Left forelimb (tissue), 1 donor: ENCODE data around the gene TRABD2B.

Experiments
- DNase-seq: peaks from one replicate; pipeline ENCODE4 v3.0.0-alpha.2; 2018; ENCODE audit warnings: low spot score

The TRABD2B gene

DNA sequence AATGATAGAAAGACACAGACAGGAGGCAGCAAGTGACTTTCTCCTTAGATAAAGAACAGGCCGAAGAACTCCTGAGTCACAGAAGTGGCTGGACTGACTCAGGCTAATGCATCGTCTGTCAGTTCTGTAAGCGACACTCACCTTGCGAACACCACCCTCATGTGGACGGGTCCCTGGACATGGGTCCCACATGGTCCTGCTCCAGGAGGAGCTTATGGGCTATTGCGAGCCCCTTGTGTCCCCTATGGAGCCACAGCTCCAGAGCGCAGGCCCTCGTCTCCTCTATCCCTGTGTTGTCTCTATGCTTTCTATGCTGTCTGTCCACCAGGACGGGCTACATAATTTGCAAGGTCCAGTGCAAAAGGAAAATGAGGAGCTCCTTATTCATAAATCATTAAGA lies 85.8 kb downstream of the TRABD2B start:
- DNase-seq = no peak

DNA sequence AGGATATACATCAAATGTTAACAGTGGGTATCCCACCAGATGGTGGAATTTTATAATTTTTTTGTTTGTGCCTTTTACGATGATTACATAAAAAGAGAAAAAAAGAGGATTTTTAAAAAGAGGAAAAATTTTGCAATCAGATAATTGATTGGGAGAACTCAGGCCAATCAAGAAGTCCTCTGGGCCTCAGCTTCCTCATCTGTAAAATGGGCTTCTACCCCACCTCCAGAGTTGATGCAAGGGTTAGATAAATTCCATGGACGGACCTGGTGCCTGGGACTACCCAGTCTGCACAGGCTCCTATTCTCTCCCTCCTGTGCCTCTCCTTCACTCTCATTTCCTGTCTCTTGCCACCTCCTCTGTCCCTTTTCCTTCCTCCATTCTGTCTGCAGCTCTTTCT lies 88.9 kb downstream of the TRABD2B start:
- no peak for DNase-seq

DNA sequence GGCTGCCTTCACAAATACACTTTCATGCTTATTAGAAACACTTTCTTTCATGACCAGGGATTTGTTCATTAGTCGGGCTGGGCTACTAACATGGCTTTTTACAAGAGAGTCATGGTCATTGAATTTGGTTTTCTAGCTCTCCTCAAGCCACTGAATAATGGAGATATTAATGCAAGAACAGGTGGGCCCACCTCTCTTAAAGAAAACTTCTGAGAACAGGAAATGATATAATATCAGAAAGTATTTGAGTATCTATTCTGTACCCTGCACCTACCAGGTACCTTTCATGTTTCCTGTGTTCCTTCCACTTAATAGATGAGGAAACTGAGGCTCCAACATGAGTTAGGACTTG lies 90.0 kb downstream of the TRABD2B start:
- no peak for DNase-seq

DNA sequence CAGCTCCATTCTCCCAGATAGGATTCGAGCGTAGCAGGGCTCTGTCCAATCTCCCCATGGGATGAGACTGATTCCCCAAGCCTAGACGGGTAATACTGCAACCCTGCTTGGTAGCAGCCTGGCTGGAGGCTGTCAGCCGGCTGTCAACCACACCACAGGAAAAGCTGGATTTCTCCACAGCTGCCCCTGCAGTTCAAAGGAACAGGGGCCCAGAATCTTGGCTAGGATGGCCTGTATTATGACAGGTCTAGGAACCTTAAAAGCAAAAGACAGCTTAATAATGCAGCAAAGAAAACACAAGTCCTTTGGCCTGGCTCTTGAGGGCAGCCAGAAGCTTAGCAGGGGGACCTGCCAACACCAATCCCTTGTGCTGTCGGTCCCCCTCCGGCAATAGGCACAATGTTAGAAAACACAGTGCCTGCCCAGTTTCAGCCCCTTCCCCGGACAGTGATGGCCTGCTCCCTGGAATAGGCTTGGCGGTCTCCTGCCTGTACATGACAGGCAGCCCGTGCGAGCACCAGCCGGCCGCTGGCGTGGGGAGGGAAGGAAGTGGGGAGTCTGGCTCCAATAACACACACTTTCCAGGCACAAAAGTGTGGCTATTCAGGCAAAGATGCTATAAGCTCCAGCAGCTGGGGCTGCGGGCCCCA lies 90.5 kb downstream of the TRABD2B start:
- DNase-seq = no peak

DNA sequence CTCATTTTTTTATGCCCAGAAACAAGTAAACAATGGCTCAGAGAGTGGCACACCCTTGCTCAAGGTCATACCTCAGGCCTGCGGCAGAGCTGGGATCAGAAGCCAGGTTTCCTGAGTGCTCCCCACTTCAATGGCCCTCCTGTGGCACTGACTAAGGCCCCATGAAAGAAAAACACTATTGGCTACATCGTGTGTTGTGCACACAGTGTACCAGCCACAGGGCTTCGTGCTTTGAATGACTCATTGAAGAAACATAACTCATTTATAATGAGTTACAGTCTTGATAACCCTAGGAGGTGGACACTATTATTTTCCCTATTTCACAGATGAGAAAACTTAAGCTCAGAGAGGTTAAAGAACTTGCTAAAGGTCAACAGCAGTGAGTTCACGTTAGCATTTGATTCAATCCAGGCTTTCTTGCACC lies 91.2 kb downstream of the TRABD2B start:
- DNase-seq = no peak

DNA sequence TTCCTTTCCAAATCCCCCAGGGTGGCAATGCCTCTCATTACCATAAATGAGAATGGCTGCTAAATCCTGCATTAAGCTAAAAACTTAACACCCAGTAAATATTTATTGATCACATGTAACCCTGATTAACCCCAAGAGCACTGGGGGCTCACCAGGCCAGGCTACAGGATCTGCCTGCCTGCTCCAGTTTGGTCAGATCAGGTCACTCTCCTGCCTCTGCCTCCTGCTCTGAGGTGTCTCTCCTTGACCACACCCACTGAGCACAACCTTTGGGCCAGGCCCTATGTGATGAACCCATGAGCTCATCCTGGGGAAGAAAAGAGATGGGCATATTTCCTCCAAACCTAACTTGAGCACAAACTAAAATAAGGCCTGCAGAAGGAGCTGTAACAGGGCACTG lies 93.5 kb downstream of the TRABD2B start:
- no peak for DNase-seq

DNA sequence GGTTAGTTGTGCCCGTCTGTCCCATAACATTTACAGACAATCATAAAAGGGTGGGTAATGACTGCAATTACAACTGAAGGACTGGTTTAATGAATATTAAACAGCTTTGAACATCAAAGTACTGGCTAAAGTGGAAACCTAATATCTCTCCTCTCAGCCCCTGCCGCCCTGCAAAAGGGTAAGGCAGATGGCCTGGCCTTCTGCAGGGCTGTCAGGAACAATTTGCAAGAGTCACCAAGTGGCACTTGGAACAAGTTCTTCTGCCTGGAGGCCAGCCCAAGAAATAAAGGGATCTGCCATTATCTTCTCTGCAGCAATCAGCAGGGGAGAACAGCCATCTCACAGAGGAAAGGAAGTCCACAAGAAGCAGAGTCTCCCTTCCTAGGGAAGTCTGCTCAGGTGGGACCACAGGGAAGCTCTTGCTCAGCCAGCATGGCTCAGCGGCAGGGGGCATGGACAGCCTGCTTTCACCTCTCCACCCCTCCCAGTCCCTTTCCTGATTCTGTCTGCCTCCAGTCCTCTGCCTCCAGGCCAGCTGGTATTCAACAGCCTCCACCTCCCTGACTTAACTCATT lies 96.1 kb downstream of the TRABD2B start:
- DNase-seq = no peak

DNA sequence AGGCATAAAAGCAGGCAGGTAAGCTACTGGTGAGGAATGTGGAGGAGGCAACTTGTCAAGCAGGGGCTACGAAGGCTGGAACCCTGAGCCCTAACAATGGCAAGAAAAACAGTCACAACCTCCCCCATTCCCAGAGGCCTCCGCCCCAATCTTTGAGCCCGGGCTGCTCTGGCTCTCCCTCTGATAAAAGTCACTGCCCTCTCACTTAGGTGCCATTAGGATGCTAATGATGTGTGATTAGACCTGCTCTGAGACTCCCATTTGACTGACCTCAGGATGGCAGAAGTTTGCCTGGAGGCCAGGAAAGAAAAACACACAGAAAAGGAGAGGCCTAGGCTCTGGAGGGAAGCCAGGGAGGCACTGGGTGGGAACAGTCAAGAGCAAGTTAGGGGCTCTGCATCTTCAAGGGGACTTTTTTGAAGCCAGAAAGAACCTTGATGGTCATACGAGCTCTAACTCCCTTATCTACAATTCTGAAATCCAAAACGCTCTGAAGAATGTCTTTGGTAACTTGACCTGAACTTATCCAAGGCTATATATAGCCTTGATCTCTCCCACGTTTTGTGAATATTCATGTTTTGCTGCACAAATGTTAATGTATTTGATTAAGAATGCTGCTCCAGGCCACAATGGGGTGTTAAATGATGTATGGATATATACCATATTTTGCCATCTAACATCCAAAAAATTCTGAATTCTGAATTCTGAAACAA lies 98.9 kb downstream of the TRABD2B start:
- no peak for DNase-seq

DNA sequence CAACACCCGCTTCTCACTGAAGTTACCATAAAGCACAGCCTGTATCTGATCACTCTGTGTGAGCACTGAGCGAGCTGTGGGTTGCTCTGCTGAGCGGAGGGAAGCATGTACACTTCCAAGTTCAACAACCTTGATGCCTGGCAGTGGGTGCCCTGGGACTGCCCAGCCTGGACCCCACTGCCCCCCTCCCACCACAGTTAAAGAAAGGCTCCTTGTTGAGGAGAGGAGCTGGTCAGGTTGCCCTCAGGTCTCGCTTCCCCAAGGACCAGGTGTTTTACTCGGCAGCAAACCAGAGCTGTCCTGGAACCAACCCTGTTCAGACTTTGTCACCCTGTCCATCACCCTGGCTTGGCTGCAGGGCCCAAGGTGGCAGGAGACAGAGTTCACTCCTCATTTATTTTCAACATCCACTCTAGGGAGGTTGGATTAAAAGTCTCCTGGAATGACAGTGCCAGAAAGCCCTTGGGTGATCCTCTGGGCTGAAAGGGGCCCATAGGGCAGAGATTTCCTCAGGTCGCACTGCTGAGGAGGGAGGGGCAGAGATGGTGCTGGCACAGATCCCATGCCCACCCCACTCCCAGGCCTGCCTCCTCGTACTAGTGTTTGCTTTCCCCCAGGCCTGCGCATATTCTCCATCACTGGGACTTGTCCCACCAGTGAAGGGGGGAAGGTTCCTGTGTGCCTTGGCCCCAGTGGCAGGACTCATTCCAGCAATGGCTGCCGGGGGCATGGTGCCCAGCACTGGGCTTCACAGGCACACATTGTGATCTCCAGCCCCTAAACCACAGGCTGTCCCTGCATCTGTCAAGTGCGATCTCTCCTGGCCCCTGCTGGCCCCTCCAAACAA lies 101.7 kb downstream of the TRABD2B start:
- no peak for DNase-seq

DNA sequence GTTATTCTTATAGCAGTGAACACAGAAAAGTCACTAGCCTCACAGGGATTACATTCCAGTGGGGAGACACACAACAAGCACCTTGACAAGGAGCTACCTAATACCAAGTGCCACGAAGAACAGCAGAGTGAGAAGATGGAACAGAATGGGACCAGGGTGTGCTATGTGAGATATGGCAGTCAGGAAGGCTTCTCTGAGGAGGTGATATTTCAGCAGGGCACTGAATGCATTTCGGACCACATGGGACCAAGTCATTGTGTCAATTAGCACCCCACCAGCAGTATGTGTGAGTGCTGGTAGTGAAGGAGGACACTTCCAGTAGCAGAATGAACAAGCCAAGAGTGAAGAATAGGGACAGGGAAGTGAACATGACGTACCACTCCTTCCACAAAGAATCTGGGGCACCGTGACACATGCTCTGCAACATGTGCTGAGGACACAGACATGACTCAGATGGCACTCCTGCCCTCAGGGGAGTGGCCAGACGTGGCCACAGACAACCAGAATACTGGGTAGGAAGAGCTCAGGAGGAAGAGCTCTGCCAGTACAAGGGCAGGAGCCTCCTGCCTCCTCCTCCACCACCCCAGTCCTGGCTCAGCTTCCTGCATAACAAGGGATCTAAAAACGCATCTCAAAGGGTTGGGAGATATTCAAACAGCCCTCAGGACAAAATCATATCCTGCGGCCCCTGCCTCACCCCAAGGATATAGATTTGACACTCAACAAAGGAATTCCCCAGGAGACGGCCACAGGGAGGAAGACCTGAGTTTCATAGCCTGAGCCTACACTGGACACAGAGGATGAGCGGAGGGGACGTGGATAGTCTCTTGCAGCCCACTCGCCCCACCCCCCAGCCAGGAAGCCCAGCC lies 102.5 kb downstream of the TRABD2B start:
- no peak for DNase-seq

DNA sequence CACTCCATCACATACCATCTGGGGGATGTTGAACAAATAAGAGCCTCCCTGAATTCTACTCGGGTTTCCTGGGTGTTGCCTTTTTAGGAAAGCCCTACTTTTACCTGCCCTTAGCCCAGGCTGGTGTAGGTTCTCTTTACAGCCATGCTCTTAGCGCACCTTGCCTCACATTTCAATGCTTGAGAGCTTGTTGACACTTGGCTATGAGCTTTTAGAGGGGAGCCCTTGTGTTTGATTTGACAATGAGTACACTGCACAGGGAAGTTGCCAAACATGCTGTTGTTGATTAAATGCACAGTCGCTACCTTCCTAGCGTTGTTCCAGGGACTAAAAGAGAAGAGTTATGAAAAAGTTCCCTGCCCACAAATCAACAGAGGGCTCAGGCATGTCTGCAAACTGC lies 103.8 kb downstream of the TRABD2B start:
- no peak for DNase-seq

DNA sequence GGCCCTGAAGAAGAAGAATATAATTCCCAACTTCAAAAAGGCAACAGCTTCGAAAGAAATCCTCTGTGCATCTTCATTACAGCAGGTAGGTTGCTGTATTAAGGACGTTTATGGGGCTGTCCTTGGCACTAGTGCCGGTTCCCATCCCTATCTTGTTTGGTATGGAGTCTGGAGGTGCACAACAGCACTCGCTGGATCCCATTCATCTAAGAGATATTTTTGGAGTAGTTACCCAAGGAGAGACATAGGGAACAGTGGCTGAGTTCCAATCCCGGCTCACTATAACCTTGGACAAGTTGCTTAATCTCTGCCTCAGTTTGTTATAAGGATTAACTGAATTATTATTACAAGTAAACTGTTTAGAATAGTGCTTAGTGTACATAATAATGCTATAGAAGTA lies 106.4 kb downstream of the TRABD2B start:
- DNase-seq = no peak

DNA sequence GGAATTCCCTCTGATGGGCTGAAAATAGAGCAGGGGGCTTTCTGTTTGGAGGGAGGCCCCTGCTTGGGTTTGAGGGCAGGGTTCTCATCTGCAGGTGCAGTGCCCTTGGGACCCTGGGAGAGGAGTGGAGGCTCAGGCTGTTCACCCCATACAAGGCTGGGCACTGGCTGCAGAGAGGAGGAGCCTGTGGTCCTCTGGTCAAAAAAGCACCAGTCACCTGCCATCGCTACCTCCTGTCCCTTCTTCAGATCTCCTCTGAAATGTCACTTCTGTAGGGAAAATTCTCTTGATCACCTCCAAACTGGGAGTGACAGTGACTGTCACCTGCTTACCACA lies 108.9 kb downstream of the TRABD2B start:
- DNase-seq = no peak

DNA sequence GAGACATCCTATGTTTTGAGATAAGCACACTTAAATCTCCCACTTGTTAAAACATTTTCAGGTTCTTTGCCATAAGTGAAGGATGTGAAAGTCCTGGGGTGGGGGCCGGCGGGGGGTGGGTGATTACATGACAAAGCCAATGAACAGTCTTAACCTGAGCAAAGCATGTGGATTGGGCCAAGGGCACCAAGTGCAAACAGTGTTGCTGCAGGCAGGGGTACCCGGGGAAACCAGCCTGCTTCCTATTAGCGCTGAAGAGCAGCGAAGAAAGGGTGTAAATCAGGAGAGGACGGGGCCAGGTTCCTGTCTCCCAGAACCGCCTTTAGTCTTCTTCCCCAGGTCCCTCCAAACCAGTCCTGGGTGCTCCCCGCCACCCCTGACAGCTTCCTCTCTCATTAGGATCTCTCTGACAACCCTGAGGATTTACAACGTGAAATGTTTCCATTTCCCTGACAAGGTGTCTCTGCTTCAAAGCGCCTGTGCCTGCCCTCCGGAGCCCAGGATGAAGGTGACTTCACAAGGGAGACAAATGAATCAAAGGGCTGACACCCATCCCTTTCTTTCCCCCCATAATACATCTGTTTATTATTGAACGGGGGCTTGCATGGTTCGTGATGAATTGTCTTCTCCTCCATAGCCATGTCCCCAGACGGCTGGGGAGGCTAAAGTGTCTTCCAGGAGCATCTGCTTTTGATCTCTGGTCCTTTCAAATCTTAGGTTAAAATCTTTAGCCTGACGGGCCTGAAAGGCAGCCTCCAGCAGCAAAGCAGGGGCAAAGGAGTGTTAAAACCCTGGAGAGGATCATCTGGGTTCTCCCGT lies 109.5 kb downstream of the TRABD2B start:
- DNase-seq = no peak

DNA sequence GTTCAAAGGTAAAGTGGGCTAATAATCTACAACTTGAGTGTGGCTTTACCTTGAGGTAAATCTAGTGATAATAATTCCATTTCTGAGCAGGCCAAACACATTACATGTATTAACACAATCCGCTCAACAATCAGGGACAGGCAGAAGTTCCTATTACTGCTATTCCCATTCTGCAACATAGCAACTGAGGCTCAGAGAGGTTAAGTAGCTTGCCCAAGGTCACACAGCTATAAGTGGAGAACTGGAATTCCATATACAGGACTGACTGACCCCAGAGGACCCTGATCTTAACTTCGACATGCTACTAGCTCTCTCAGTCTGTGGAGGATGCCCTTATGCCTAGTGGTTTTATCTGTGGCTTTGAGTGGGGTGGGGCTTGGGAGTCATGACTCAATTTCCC lies 110.1 kb downstream of the TRABD2B start:
- DNase-seq = no peak

DNA sequence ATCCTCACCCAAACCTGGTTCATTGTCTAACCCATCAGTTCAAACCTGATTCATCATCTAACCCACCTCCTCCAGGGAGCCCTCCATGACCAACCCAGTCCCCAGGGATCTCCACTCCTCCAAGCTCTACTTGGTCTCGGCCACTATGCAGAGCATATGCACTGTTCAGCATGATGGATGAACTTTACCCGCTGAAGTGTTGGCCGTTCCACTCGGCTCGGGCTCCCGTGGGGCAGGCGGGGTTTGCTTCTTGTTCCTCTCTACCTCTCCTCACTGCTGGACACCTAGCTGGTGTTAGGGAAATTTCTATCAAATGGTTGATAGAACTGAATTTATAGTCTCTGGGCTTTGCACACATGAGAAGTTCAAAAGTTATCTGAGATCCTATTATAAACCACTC lies 111.0 kb downstream of the TRABD2B start:
- no peak for DNase-seq

DNA sequence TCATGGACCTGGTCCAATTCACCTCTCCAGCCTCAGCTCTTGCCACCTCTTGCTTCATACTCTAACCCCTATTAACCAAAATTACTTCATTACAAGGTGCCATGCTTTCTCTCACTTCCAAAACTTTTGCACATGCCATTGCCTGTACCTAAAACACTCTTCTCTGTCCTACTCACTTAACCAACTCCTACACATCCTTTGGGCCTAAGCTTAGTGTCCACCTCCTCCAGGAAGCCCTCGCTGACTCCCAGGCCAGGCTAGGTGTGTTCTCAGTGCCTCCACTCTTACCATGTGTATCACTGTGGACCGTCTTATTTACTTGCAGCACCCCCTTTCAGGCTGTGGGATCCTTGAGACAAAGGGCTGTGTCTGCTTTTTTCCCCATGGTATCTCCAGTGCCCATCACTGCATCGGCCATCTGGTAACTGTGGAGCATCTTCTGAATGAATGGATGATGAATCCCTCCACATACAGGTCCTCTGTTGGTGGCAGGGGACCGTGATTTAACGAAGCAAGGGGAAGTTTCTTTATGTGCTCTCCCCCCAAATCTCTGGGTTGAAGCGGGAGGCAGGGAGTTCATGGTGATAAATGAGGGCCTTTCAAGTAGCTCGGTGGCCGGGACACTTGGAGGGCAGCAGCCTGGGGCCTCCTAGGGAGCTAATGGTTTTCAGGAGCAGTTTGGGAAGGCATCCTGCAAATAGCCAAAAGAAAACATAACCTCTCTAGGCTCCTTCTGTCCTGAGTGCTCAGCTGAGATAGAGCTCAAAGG lies 111.9 kb downstream of the TRABD2B start:
- no peak for DNase-seq

DNA sequence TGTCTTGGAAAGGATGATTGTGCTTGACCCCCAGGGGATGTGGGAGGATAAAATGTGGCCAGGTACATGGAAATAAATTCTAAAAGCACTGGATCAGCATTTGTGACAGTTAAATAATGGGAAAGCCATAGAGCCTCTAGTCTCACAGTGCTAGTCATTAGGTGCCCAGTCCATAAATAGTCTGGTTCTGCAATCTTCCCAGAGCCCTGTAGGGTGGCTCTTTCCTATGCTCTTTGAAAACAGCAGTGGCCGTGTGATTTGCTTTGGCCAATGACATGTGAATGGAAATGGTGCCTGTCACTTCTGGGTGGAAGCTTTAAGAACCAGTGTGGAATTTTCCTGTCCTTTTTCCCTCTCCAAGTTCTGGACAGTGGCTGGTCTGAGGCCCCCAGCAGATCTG lies 113.2 kb downstream of the TRABD2B start:
- no peak for DNase-seq

DNA sequence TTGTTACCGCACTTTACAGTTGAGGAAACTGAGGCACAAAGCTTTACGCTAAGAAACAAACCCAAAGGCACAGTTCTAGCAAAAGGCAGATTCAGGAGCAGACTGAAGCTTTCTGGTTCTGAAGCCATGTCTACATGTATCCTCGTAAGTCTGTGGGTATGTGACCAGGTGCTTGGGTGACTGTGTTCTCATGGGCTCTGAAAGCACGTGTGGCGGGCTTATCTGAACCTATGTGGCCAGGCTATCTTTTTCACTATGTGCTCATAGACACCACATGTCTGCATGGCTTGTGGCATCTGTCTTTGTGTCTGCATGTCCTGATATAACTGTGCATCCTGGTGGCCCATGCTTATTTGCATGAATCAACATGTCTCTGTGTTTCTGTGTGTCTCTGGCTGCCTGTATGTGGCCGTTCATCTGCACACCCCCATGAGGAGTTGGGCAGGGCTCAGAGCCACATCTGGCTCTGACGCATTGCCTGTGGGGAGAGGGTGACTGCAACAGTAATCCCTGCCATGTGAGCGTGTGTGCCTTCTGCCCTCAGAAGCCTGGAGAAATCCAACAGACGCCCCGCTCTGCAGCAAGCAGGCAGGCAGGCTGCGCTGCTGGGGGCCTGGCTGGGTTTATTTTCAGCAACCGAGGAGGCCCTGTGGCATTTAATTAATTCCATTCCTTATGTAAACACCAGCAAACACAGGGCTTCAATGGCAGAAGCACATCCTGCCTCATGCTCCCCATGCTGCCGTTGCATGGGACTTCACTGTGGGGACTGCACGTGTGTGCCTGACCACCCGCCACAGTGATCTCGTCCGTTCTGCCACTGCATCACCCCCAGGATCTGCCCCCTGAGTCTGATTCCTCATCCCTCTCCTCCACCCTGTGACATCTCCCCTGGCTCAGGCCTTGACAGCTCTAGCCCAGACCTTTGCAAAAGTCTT lies 115.4 kb downstream of the TRABD2B start:
- DNase-seq = no peak
